Neural progenitor cell (in vitro differentiated cells): ENCODE results near the gene EIF4G3. TPM values are rescaled to one million over a fixed set of nuclear protein-coding genes. Genes with fewer than 3 reads are reported as not detected.

Experiments used
- DNase-seq: peaks from one replicate; pipeline ENCODE4 v3.0.0-alpha.2; 2016; ENCODE audit warnings: low spot score
- H2AFZ ChIP-seq: fragments of 200-600 bp; sonication (generic); replicated peaks from 2 replicates; pipeline ENCODE4 v1.6.1; 2016; ENCODE audit warnings: antibody characterized with exemption
- H3F3A ChIP-seq: fragments of 200-600 bp; sonication (generic); 2 replicates; pipeline ENCODE4 v1.6.1; 2016; ENCODE audit warnings: antibody characterized with exemption, low read depth
- H3K27ac ChIP-seq: fragments of 200-600 bp; sonication (generic); 2 replicates; pipeline ENCODE4 v1.5.1; 2016; ENCODE audit warnings: mild to moderate bottlenecking
- H3K27me3 ChIP-seq: fragments of 200-600 bp; sonication (generic); 2 replicates; pipeline ENCODE4 v1.6.1; 2016; ENCODE audit warnings: mild to moderate bottlenecking, moderate library complexity
- H3K36me3 ChIP-seq: fragments of 200-600 bp; sonication (generic); 2 replicates; pipeline ENCODE4 v1.5.1; 2016
- H3K4me1 ChIP-seq: fragments of 200-600 bp; sonication (generic); 2 replicates; pipeline ENCODE4 v1.6.1; 2016; ENCODE audit warnings: mixed run types
- H3K4me2 ChIP-seq: fragments of 200-600 bp; sonication (generic); 2 replicates; pipeline ENCODE4 v1.6.1; 2016
- H3K4me3 ChIP-seq: fragments of 200-600 bp; sonication (generic); 2 replicates; pipeline ENCODE4 v1.5.1; 2016
- H3K79me2 ChIP-seq: fragments of 200-600 bp; sonication (generic); 2 replicates; pipeline ENCODE4 v1.6.1; 2016; ENCODE audit warnings: low read depth
- H3K9ac ChIP-seq: fragments of 200-600 bp; sonication (generic); 2 replicates; pipeline ENCODE4 v1.6.1; 2016
- H3K9me3 ChIP-seq: fragments of 200-600 bp; sonication (generic); 2 replicates; pipeline ENCODE4 v1.5.1; 2016; ENCODE audit warnings: low read depth
- H4K20me1 ChIP-seq: fragments of 200-600 bp; sonication (generic); 2 replicates; pipeline ENCODE4 v1.6.1; 2016; ENCODE audit warnings: low read depth
- H3K27ac Mint-ChIP-seq: 3 replicates; pipeline ENCODE4 v1.8.0; 2021; ENCODE audit warnings: mixed read lengths
- H3K27me3 Mint-ChIP-seq: 2 replicates; pipeline ENCODE4 v1.8.0; 2022; ENCODE audit warnings: low read depth, mild to moderate bottlenecking, inconsistent platforms, moderate library complexity, mixed read lengths; ENCODE audit not compliant: insufficient read depth
- H3K36me3 Mint-ChIP-seq: 3 replicates; pipeline ENCODE4 v1.8.0; 2021; ENCODE audit warnings: mixed read lengths
- H3K4me1 Mint-ChIP-seq: 3 replicates; pipeline ENCODE4 v1.8.0; 2021; ENCODE audit warnings: mixed read lengths
- H3K4me3 Mint-ChIP-seq: 3 replicates; pipeline ENCODE4 v1.8.0; 2021; ENCODE audit warnings: mild to moderate bottlenecking, moderate library complexity, mixed read lengths
- H3K9me3 Mint-ChIP-seq: 3 replicates; pipeline ENCODE4 v1.8.0; 2020; ENCODE audit warnings: mixed read lengths
- CTCF ChIP-seq: fragments of 200-600 bp; sonication (generic); IDR thresholded peaks from 2 replicates; pipeline ENCODE4 v1.5.1; 2017; ENCODE audit warnings: antibody characterized with exemption, mild to moderate bottlenecking
- EZH2 ChIP-seq: fragments of 200-600 bp; sonication (generic); IDR thresholded peaks from 2 replicates; pipeline ENCODE4 v1.6.1; 2017; ENCODE audit warnings: antibody characterized with exemption, mild to moderate bottlenecking, moderate library complexity
- EZH2phosphoT487 ChIP-seq: fragments of 200-600 bp; sonication (generic); IDR thresholded peaks from 2 replicates; pipeline ENCODE4 v1.6.1; 2017; ENCODE audit warnings: antibody characterized with exemption
- total RNA-seq: library from RNA; depleted of rRNA; stranded (reverse); fragments of >200 nt; gene quantifications from 2 replicates; pipeline ENCODE4 v1.2.3, GENCODE V29; 2015; ENCODE audit warnings: low replicate concordance

EIF4G3 gene
- total RNA-seq, 1 donor from 2014 or later = 73.4 TPM

GRCh38 chr1:21104683-21105082 is 72.0 kb downstream of the EIF4G3 start:
- TF ChIP-seq CTCF = no peak
- TF ChIP-seq EZH2 = no peak
- TF ChIP-seq EZH2phosphoT487 = no peak
- H3K4me1 ChIP-seq = peaks cover 6% of the 10 kb centered on the region
- peaks cover 69% of the 10 kb centered on the region for H3K79me2 ChIP-seq

DNA sequence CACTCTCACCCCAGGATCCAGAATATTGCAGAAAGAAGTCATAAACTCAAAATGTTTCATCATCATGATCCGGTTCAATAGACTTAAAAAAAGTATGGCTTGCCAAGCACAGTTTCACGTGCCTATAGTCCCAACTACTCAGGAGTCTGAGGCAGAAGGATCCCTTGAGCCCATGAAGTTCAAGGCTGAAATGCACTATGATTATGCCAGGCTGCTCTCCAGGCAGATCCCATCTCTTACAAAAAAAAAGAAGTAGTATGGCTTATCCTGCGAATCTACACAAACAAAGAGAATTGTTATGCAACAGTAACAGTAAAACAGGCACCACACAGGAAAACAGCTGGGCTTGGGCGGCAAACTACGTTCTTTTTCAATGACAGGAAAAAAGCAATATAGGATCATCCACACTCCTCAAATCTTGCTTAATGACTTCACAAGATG is 76.2 kb downstream of the EIF4G3 start:
- peaks cover 6% of the 10 kb centered on the region for H3K4me1 ChIP-seq
- no peaks in the 10 kb centered on the region for H3K9me3 Mint-ChIP-seq
- H2AFZ ChIP-seq = no peak overlapping the region
- peaks cover 2% of the 10 kb centered on the region for H3K27me3 Mint-ChIP-seq
- H3K36me3 Mint-ChIP-seq = peaks cover 34% of the 10 kb centered on the region
- H3K27ac Mint-ChIP-seq = no peak overlapping the region
- no peak overlapping the region for H3K4me3 ChIP-seq
- H3K27me3 ChIP-seq = no peaks in the 10 kb centered on the region
- H3F3A ChIP-seq = peaks cover 9% of the 10 kb centered on the region
- peaks cover 84% of the 10 kb centered on the region for H3K79me2 ChIP-seq
- no peak for DNase-seq
- H3K4me3 Mint-ChIP-seq = no peak overlapping the region
- no peak for TF ChIP-seq EZH2
- no peak for TF ChIP-seq EZH2phosphoT487
- no peak for TF ChIP-seq CTCF
- H3K9ac ChIP-seq = no peak overlapping the region
- H3K36me3 ChIP-seq = peaks cover 5% of the 10 kb centered on the region
- H3K27ac ChIP-seq = no peak overlapping the region
- H4K20me1 ChIP-seq = peaks cover 3% of the 10 kb centered on the region
- no peaks in the 10 kb centered on the region for H3K9me3 ChIP-seq
- H3K4me2 ChIP-seq = no peak overlapping the region
- H3K4me1 Mint-ChIP-seq = no peaks in the 10 kb centered on the region

More at GRCh38 chr1:21104683-21105082, 72.0 kb downstream of the EIF4G3 start:
- H3K36me3 ChIP-seq = no peaks in the 10 kb centered on the region
- no peak overlapping the region for H3K4me2 ChIP-seq
- peaks cover 2% of the 10 kb centered on the region for H3K27me3 Mint-ChIP-seq
- H3K36me3 Mint-ChIP-seq = peaks cover 19% of the 10 kb centered on the region
- no peaks in the 10 kb centered on the region for H3K4me1 Mint-ChIP-seq
- no peak overlapping the region for H3K27ac ChIP-seq
- no peak overlapping the region for H3K4me3 ChIP-seq
- no peaks in the 10 kb centered on the region for H3K9me3 Mint-ChIP-seq
- no peak overlapping the region for H3K9ac ChIP-seq
- no peaks in the 10 kb centered on the region for H3K9me3 ChIP-seq
- H3F3A ChIP-seq = no peaks in the 10 kb centered on the region
- H3K4me3 Mint-ChIP-seq = no peak overlapping the region
- H3K27me3 ChIP-seq = no peaks in the 10 kb centered on the region
- no peak overlapping the region for H3K27ac Mint-ChIP-seq
- no peak overlapping the region for H2AFZ ChIP-seq
- DNase-seq = no peak
- H4K20me1 ChIP-seq = no peaks in the 10 kb centered on the region

DNA sequence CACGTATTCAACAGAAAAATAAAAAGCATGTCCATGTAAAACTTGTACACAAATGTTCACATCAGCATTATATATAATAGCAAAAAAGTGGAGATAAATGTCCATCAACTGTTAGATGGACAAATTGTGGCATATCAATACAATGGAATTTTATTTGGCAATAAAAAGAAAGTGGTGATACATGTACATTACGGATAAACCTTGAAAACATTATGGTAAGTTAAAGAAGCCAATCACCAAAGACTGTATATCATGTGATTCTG is 76.9 kb downstream of the EIF4G3 start:
- no peak overlapping the region for H3K4me3 ChIP-seq
- no peak overlapping the region for H3K4me2 ChIP-seq
- no peaks in the 10 kb centered on the region for H3K27me3 ChIP-seq
- H3K9me3 Mint-ChIP-seq = peaks cover 3% of the 10 kb centered on the region
- peaks cover 2% of the 10 kb centered on the region for H3K27me3 Mint-ChIP-seq
- peaks cover 35% of the 10 kb centered on the region for H3K36me3 Mint-ChIP-seq
- H3K4me1 Mint-ChIP-seq = no peaks in the 10 kb centered on the region
- no peak overlapping the region for H3K27ac ChIP-seq
- H4K20me1 ChIP-seq = peaks cover 3% of the 10 kb centered on the region
- TF ChIP-seq CTCF = no peak
- TF ChIP-seq EZH2 = no peak
- TF ChIP-seq EZH2phosphoT487 = no peak
- no peaks in the 10 kb centered on the region for H3K9me3 ChIP-seq
- no peak overlapping the region for H3K9ac ChIP-seq
- no peak overlapping the region for H2AFZ ChIP-seq
- H3K4me3 Mint-ChIP-seq = no peak overlapping the region
- no peak for DNase-seq
- H3K79me2 ChIP-seq = peaks cover 86% of the 10 kb centered on the region
- H3K4me1 ChIP-seq = peaks cover 6% of the 10 kb centered on the region
- H3K36me3 ChIP-seq = peaks cover 8% of the 10 kb centered on the region
- H3K27ac Mint-ChIP-seq = no peak overlapping the region
- peaks cover 9% of the 10 kb centered on the region for H3F3A ChIP-seq
